ENCODE data around the gene OCA2. TPM values are rescaled to one million over a fixed set of nuclear protein-coding genes. Genes with fewer than 3 reads are reported as not detected.

The OCA2 gene
- total and polyA plus RNA-seq, 2 of the 13 experiments (the other 11 are each of a cell fraction or from before 2014, with no cell fraction given): 0.02 to 0.05 TPM

DNA sequence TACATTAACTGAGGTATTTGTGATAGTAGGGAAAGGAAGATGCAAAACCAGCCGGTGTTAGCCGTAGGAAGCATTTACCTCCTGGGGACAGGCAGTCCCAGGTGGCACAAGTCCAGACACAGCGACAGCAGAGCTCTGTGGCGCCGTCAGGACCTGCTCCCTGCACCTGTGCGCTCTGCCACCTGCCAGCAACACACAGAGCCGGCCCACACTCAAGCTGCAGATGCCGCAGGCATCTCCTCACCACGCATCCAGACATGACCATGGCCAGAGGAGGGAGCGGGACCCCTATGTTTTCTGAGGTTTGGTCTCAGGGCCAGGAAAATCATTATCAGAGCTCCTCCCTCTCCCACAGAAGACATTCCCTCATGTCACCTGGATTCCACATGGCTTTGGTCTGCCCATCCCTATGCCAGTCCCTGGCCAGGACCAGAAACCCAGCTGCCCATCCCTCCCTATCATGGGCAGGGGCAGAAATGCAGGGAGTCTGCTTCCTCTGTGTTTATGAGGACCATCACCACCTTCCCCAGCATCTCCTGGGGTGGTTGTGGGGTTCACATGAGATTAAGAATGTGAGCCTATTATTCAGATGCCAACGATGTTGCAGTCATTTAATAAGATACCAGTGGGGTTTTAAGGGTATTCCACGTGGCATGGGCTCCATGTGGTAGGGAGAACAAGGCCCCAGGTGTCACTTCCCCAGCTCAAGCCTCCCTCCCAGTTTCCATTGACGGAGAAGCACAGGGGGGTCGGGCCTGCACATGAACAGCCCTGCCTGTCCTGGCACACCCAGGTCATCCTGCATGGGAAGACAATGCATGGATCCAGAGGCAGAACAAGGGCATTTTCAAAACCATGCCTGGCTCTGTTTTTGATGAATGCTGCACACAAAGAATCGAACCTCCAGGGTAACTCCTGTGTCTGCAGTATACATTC, 251.1 kb downstream of the OCA2 start (continued):
- no peak for TF ChIP-seq ZNF292 (CRISPR knock-in tag; IDR thresholded peaks at IDR 0.05; ENCODE audit: borderline replicate concordance, low read depth)
- TF ChIP-seq, protein P1, sequence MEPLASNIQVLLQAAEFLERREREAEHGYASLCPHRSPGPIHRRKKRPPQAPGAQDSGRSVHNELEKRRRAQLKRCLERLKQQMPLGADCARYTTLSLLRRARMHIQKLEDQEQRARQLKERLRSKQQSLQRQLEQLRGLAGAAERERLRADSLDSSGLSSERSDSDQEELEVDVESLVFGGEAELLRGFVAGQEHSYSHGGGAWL (CRISPR knock-in tag; IDR thresholded peaks at IDR 0.05): no peak

DNA sequence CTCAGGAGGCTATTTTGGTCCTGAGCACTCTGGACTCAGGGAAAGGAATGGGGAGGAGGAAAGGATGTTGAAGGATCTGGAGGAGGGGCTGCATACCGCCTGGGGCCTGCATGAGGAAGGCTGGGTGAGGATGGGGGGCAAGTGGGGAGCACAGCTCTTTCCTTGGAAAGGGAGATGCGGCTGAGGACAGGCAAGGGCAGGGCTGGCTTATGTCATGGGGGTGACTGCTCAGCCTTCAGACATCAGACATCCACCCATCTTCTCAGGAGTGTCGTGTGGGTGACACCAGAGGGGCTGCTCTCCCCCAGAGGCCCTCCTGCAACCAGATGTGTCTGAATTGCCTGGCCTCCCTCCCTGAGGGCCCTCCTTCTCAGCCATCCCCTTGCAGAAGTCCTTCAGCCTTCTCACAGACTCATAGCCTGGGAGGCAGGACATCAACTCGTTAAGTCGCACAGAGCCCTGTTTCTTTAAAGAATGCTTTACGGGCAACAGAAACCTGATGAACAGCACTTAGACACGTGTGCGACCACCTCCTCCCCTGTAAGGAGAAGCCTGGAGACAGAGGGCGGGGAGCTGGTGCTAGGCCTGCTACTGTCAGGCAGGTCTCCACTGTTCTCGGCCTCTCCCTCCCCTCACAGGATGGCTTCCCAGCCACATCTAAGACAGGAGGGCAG, 252.3 kb downstream of the OCA2 start:
- no peak overlapping the region for H3K9ac ChIP-seq (ENCODE audit: insufficient read depth, low read depth, low read length)
- ChIA-PET CTCF (ENCODE audit: low intra/inter-chr PET ratio, low total read pairs) (no interaction called here), POLR2A (no interaction called here)
- DNase-seq (ENCODE audit: low spot score) (no peak), ATAC-seq (no peak), FAIRE-seq (no peak)
- H3K27me3 ChIP-seq (ENCODE audit: control insufficient read depth in 1 of 2, insufficient read depth in 2 of 2, low read length in 2 of 2): peaks cover 0 to 4% of the 10 kb centered on the region in 2 experiments; a peak in 3 of 5 replicates
- no peak overlapping the region for H3K4me2 ChIP-seq (ENCODE audit: low read depth, low read length)
- in situ Hi-C loops (cut with HindIII; ENCODE audit: extremely low pct_ligation_motif_present, low pct_unique_long_range_greater_than_20kb) (no loop called here), intact Hi-C loops (cut with micrococcal nuclease; ENCODE audit: unreplicated experiment) (no loop called here)
- H3K79me2 ChIP-seq (ENCODE audit: insufficient read depth, low read length): no peaks in the 10 kb centered on the region
- H3K9me3 ChIP-seq (ENCODE audit: low read length): no peaks in the 10 kb centered on the region
- no peak for TF ChIP-seq ZSCAN31 (CRISPR knock-in tag; IDR thresholded peaks at IDR 0.05; ENCODE audit: low read depth)
- H4K20me1 ChIP-seq (ENCODE audit: insufficient read depth, low read length): no peaks in the 10 kb centered on the region
- no peak overlapping the region for H3K4me3 ChIP-seq (replicated peaks in 1 of 3; ENCODE audit: insufficient read depth in 1 of 3, low read depth in 2 of 3, low read length in 3 of 3)
- BruUV-seq (replicated peaks): no TSS peak
- no peak overlapping the region for H2AFZ ChIP-seq (ENCODE audit: low read length)
- H3K4me1 ChIP-seq (ENCODE audit: insufficient read depth, low read length): no peaks in the 10 kb centered on the region
- no peaks in the 10 kb centered on the region for H3K36me3 ChIP-seq (replicated peaks in 1 of 2; ENCODE audit: control insufficient read depth in 1 of 2, insufficient read depth in 2 of 2, low read length in 2 of 2)
- WGBS (ENCODE audit: low lambda C conversion rate): 19% methylated on average over 8 of the region's 10 CpGs
- no peak overlapping the region for H3K27ac ChIP-seq (ENCODE audit: extremely low read length, insufficient read depth, low read length)

Measured in HepG2 (cell line).